ENCODE data around the gene ACTN2. TPM values are rescaled to one million over a fixed set of nuclear protein-coding genes. Genes with fewer than 3 reads are reported as not detected.

The ACTN2 gene
- polyA plus RNA-seq, 3 donors = 0.07 TPM; not detected in 2

DNA sequence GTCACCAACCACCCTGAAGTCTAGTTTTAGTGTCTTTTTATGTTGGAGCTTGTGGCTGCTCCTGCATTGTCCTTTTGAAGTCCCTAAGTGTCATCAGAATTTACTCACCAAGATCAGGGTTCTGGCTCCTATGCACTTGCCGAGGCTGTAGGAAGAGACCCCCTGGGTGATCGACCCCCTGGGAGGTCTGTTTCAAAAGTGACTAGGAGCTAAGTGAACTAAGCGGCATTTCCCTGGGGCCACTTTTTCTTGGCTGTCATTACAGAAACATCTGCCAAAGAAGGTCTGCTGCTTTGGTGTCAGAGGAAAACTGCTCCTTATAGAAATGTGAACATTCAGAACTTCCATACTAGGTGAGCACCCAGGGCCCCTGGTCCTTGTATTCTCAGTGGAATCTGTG lies 39.4 kb downstream of the ACTN2 start:
- Mint-ChIP-seq H3K27me3 (ENCODE audit: low read depth in 3 of 3) (peaks cover 2 to 7% (median 2%) of the 10 kb centered on the region in 3 donors), H3K9me3 (peaks cover 0 to 3% (median 0%) of the 10 kb centered on the region in 7 donors), H3K4me3 (no peak overlapping the region), H3K36me3 (no peaks in the 10 kb centered on the region), H3K4me1 (no peaks in the 10 kb centered on the region), H3K27ac (no peak overlapping the region)
- no peak overlapping the region for H2AFZ ChIP-seq (ENCODE audit: insufficient read depth, low read depth, low read length, poor library complexity, severe bottlenecking)
- H3K4me2 ChIP-seq (replicated peaks; ENCODE audit: extremely low read depth, low read length, poor library complexity, severe bottlenecking) = no peak overlapping the region
- 100% methylated on average over 2 of the region's 3 CpGs for WGBS (ENCODE audit: insufficient coverage)
- H3K9ac ChIP-seq (ENCODE audit: insufficient read depth, low read length, poor library complexity, severe bottlenecking) = no peak overlapping the region
- H3K4me1 ChIP-seq (ENCODE audit: control insufficient read depth in 1 of 2, insufficient read depth in 2 of 2, low read length in 2 of 2) = no peaks in the 10 kb centered on the region
- H4K20me1 ChIP-seq (ENCODE audit: insufficient read depth, low read length) = no peaks in the 10 kb centered on the region
- H3K27me3 ChIP-seq (ENCODE audit: control insufficient read depth in 2 of 2, insufficient read depth in 2 of 2, low read length in 2 of 2) = no peaks in the 10 kb centered on the region
- no peaks in the 10 kb centered on the region for H3K9me3 ChIP-seq (replicated peaks in 1 of 2; ENCODE audit: control insufficient read depth in 1 of 2, insufficient read depth in 1 of 2, low read length in 2 of 2)
- no peak overlapping the region for H3K4me3 ChIP-seq (replicated peaks in 1 of 3; ENCODE audit: low read depth in 2 of 3, low read length in 3 of 3)
- H3K36me3 ChIP-seq (replicated peaks in 1 of 2; ENCODE audit: control insufficient read depth in 1 of 2, insufficient read depth in 2 of 2, low read length in 2 of 2) = no peaks in the 10 kb centered on the region
- no peaks in the 10 kb centered on the region for H3K79me2 ChIP-seq (ENCODE audit: insufficient read depth, low read length)
- intact Hi-C loops (cut with micrococcal nuclease) = no loop called here
- TF ChIP-seq, protein P1, sequence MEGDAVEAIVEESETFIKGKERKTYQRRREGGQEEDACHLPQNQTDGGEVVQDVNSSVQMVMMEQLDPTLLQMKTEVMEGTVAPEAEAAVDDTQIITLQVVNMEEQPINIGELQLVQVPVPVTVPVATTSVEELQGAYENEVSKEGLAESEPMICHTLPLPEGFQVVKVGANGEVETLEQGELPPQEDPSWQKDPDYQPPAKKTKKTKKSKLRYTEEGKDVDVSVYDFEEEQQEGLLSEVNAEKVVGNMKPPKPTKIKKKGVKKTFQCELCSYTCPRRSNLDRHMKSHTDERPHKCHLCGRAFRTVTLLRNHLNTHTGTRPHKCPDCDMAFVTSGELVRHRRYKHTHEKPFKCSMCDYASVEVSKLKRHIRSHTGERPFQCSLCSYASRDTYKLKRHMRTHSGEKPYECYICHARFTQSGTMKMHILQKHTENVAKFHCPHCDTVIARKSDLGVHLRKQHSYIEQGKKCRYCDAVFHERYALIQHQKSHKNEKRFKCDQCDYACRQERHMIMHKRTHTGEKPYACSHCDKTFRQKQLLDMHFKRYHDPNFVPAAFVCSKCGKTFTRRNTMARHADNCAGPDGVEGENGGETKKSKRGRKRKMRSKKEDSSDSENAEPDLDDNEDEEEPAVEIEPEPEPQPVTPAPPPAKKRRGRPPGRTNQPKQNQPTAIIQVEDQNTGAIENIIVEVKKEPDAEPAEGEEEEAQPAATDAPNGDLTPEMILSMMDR (IDR thresholded peaks at IDR 0.05) = no peak
- no peak overlapping the region for H3K27ac ChIP-seq (ENCODE audit: low read depth in 1 of 2, low read length in 2 of 2)
- DNase-seq = no peak

DNA sequence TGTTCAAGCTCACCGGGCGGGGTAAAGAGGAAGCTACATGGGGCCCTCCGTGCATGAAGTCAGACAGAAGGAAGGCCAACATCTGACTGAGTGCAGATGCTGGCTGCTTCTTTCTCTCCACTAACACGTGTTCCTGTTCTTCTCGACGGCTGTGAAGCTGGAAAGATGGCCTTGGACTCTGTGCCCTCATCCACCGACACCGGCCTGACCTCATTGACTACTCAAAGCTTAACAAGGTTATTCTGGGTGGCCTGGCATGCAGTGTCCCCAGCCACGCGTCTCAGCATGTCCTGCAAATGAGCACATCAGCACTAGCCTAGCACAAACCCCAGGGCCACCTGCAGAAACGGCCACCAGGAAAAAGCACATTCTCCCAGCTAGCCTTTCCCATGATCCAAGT lies 41.2 kb downstream of the ACTN2 start:
- 65% methylated on average over 10 of the region's 11 CpGs for WGBS (ENCODE audit: insufficient coverage)
- no peak for DNase-seq
- Mint-ChIP-seq H3K36me3 (no peaks in the 10 kb centered on the region), H3K27ac (no peak overlapping the region), H3K4me3 (no peak overlapping the region), H3K9me3 (peaks cover 0 to 3% (median 0%) of the 10 kb centered on the region in 7 donors), H3K27me3 (ENCODE audit: low read depth in 3 of 3) (peaks cover 2 to 5% (median 2%) of the 10 kb centered on the region in 3 donors), H3K4me1 (no peaks in the 10 kb centered on the region)
- no peaks in the 10 kb centered on the region for H3K79me2 ChIP-seq (ENCODE audit: insufficient read depth, low read length)
- H3K27ac ChIP-seq (ENCODE audit: low read depth in 1 of 2, low read length in 2 of 2) = no peak overlapping the region
- TF ChIP-seq, protein P1 (IDR thresholded peaks at IDR 0.05) = no peak
- no peaks in the 10 kb centered on the region for H4K20me1 ChIP-seq (ENCODE audit: insufficient read depth, low read length)
- H3K9me3 ChIP-seq (replicated peaks in 1 of 2; ENCODE audit: control insufficient read depth in 1 of 2, insufficient read depth in 1 of 2, low read length in 2 of 2) = no peaks in the 10 kb centered on the region
- H3K4me1 ChIP-seq (ENCODE audit: control insufficient read depth in 1 of 2, insufficient read depth in 2 of 2, low read length in 2 of 2) = no peaks in the 10 kb centered on the region
- no peaks in the 10 kb centered on the region for H3K27me3 ChIP-seq (ENCODE audit: control insufficient read depth in 2 of 2, insufficient read depth in 2 of 2, low read length in 2 of 2)
- no peak overlapping the region for H3K4me3 ChIP-seq (replicated peaks in 1 of 3; ENCODE audit: low read depth in 2 of 3, low read length in 3 of 3)
- no peak overlapping the region for H3K9ac ChIP-seq (ENCODE audit: insufficient read depth, low read length, poor library complexity, severe bottlenecking)
- H3K4me2 ChIP-seq (replicated peaks; ENCODE audit: extremely low read depth, low read length, poor library complexity, severe bottlenecking) = no peak overlapping the region
- H3K36me3 ChIP-seq (replicated peaks in 1 of 2; ENCODE audit: control insufficient read depth in 1 of 2, insufficient read depth in 2 of 2, low read length in 2 of 2) = no peaks in the 10 kb centered on the region
- intact Hi-C loops (cut with micrococcal nuclease) = no loop called here
- no peak overlapping the region for H2AFZ ChIP-seq (ENCODE audit: insufficient read depth, low read depth, low read length, poor library complexity, severe bottlenecking)

Measured in CD14-positive monocyte (primary cell).